SK-N-SH treated with all-trans-retinoic acid at 6 μM for 48 hours (cell line): ENCODE data around the gene RPS5.

Source experiments
- ARNTL ChIP-seq: fragments of 450-650 bp; formaldehyde crosslinking; IDR thresholded peaks from 2 replicates; pipeline ENCODE4 v1.5.0; 2020; ENCODE audit warnings: low read depth, mild to moderate bottlenecking, moderate library complexity, borderline replicate concordance
- CREB5 ChIP-seq: fragments of 250-450 bp; sonication (Bioruptor Pico); IDR thresholded peaks from 2 replicates; pipeline ENCODE4 v1.5.1; 2020; ENCODE audit warnings: low read depth, mild to moderate bottlenecking, moderate library complexity
- CSRNP3 ChIP-seq: fragments of 250-450 bp; sonication (Bioruptor Pico); IDR thresholded peaks from 2 replicates; pipeline ENCODE4 v1.5.1; 2021; ENCODE audit warnings: mild to moderate bottlenecking, moderate library complexity
- PATZ1 ChIP-seq: fragments of 250-450 bp; sonication (Bioruptor Pico); IDR thresholded peaks from 2 replicates; pipeline ENCODE4 v1.8.0; 2020; ENCODE audit warnings: mild to moderate bottlenecking, moderate library complexity, borderline replicate concordance
- TOX ChIP-seq: fragments of 250-450 bp; sonication (Bioruptor Pico); IDR thresholded peaks from 2 replicates; pipeline ENCODE4 v1.8.0; 2021; ENCODE audit warnings: mild to moderate bottlenecking, moderate library complexity, borderline replicate concordance
- ZFP3 ChIP-seq: fragments of 250-450 bp; sonication (Bioruptor Pico); IDR thresholded peaks from 2 replicates; pipeline ENCODE4 v1.5.0; 2020; ENCODE audit warnings: mild to moderate bottlenecking, moderate library complexity
- ZNF8 ChIP-seq: fragments of 450-650 bp; formaldehyde crosslinking; IDR thresholded peaks from 2 replicates; pipeline ENCODE4 v1.5.0; 2020; ENCODE audit warnings: mild to moderate bottlenecking, moderate library complexity

GRCh38 chr19:58350871-58351557, 36.1 kb upstream of the RPS5 start:
- TF ChIP-seq PATZ1: no peak
- TF ChIP-seq ZNF8: no peak
- TF ChIP-seq CREB5 (CRISPR knock-in tag): no peak
- no peak for TF ChIP-seq ZFP3 (CRISPR knock-in tag)
- TF ChIP-seq ARNTL (CRISPR knock-in tag): no peak
- TF ChIP-seq CSRNP3 (CRISPR knock-in tag): no peak
- no peak for TF ChIP-seq TOX (CRISPR knock-in tag)
